Kidney epithelial cell (primary cell): ENCODE results near the gene HNF1B. TPM values are rescaled to one million over a fixed set of nuclear protein-coding genes. Genes with fewer than 3 reads are reported as not detected.
A peak's percentile ranks its signal among the peaks of the same experiment; 100 is the strongest.

ENCODE experiments used
- DNase-seq: peaks from one replicate; pipeline ENCODE4 v3.0.0-alpha.2; 2010; ENCODE audit warnings: low read depth
- H3K27me3 ChIP-seq: 2 replicates; pipeline ENCODE4 v1.6.0; 2011; ENCODE audit warnings: low read length; ENCODE audit not compliant: control insufficient read depth, insufficient read depth
- H3K36me3 ChIP-seq: 2 replicates; pipeline ENCODE4 v1.5.1; 2011; ENCODE audit warnings: low read length; ENCODE audit not compliant: control insufficient read depth, insufficient read depth
- H3K4me3 ChIP-seq: 2 replicates; pipeline ENCODE4 v1.5.1; 2011; ENCODE audit warnings: low read depth, mild to moderate bottlenecking, control low read depth, low read length
- CTCF ChIP-seq: IDR thresholded peaks from 2 replicates; pipeline ENCODE4 v1.5.1; 2011; ENCODE audit warnings: mild to moderate bottlenecking, moderate library complexity, low read length, control low read depth, inconsistent platforms; ENCODE audit not compliant: insufficient read depth, poor library complexity, severe bottlenecking
- total RNA-seq: library from RNA; depleted of rRNA; stranded (reverse); fragments of >200 nt; gene quantifications from 2 replicates; pipeline ENCODE4 v1.2.3, GENCODE V29; 2015

HNF1B gene
- total RNA-seq, 1 donor from 2014 or later = 15.1 TPM

DNA sequence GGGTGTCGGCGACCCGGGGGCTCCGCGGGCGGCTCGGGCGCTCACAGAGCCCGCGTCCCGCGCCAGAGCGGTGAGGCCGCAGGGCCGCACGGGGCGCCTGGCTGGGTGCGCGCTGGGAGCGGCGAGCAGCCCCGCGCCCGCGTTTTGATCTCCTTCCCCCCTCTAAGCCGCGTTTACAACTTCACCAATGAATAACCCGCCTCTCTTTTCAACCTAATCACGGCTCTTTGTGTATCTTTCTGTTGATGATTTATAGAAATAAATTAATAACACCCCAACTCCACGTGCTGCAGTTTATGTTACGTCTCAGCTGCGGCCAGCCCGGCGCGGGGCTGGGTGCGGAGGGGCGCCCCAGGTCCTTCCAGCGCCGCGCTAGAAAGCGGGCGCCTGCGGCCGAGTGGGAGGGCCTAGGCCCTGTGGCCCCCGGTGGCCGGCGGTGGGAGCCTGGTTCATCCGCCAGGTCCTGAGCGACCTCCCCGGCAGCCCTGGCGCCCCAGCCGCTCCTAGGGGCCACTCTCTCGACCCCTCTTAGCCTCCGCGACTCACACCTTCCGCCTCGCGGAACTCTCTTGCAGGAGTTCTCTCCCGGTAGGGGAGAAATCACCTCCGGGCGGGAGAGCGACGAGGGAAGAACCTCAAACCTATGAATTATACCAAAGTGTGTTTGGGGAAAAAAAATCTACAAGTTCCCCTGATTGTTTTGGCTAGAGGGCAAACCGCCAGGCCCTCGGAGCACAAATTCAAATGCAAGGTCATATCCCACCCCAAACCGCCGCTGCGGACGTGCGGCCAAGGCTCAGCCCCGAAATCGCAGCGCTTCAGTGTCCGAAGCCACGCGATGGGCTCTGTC is 1.9 kb downstream of the HNF1B start:
- no peaks in the 10 kb centered on the region for H3K27me3 ChIP-seq
- peaks cover 4% of the 10 kb centered on the region for H3K36me3 ChIP-seq
- no peak for TF ChIP-seq CTCF
- no peak for DNase-seq
- peak overlapping the region; percentile 95 for H3K4me3 ChIP-seq

GRCh38 chr17:37742116-37742761 is 2.6 kb downstream of the HNF1B start:
- DNase-seq = no peak
- Histone ChIP-seq H3K36me3 (peaks cover 4% of the 10 kb centered on the region), H3K27me3 (no peaks in the 10 kb centered on the region), H3K4me3 (peak overlapping the region; percentile 95)
- no peak for TF ChIP-seq CTCF

DNA sequence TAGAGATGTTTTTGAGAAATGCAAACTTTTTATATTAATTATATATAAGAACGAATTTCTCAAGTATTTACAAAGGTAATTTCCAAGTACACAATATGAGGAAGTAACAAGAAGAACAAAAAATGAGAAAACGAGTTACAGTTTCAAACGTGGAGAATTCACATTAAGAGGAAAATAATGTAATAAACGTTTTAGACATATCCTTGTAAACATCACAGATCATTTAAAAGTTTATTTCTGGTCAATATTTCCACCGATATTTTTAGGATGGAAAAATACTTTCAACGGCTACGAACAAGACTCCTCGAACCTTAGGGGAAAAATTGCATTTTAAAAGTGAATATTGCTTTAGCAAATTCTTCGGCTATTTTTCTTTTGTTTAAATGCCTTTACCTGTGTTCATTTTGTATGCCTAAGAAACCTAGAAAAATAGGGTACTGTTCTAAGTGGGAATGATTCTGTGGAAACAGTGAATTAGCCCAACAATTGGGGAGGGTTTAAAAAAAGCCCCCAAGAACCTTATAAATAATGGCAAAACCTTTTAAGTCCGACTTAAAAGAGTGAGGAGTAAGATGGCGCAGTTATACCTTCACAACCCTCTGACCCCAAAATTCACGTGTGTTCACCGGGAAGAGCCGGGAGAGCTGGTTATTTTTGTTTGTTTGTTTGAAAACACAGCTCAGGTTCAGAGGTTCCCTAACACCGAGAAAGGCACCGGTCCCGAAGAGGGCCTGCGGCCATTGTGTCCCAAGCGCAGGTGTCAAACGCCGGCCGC is 3.3 kb downstream of the HNF1B start:
- TF ChIP-seq CTCF = no peak
- no peak for DNase-seq
- peaks cover 4% of the 10 kb centered on the region for H3K36me3 ChIP-seq
- no peaks in the 10 kb centered on the region for H3K27me3 ChIP-seq
- H3K4me3 ChIP-seq = peak overlapping the region; percentile 95

GRCh38 chr17:37740915-37741314 is 3.9 kb downstream of the HNF1B start:
- H3K27me3 ChIP-seq = no peaks in the 10 kb centered on the region
- H3K36me3 ChIP-seq = peaks cover 6% of the 10 kb centered on the region
- H3K4me3 ChIP-seq = peak overlapping the region; percentile 95
- no peak for TF ChIP-seq CTCF
- DNase-seq = no peak

DNA sequence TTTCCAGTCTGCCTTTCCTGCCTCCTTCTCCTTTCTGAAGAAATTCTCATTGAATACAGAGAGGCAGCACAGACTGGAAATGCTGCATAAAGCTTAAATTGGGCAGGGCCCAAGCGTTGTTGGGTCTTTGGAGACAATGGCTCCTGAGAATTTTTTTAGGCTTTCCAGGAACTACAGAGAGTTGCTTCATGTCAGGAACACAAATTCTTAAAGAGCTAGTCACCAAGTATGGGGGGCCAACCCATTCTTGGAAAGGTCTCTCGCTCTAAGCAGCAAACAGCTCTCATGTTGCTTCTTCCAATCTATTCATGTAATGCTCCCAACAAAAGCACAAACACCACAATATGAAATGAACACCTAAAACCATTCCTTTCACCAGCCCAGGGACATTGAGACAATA is 6.9 kb downstream of the HNF1B start:
- no peaks in the 10 kb centered on the region for H3K27me3 ChIP-seq
- no peak for TF ChIP-seq CTCF
- H3K36me3 ChIP-seq = peaks cover 8% of the 10 kb centered on the region
- H3K4me3 ChIP-seq = no peak overlapping the region
- peak; percentile 45 for DNase-seq
